Aorta (tissue), 5 donors: ENCODE measurements around the gene SPAG16. TPM values are rescaled to one million over a fixed set of nuclear protein-coding genes. Genes with fewer than 3 reads are reported as not detected.

Source experiments
- ATAC-seq: fragments of 200-7000 bp; cut with Tn5 transposase; one replicate; pipeline ENCODE4 v1.9.1; 2022; ENCODE audit warnings: moderate library complexity; ENCODE audit not compliant: low FRiP score
- DNase-seq, 2 donors: peaks; one replicate each; pipeline ENCODE4 v3.0.0-alpha.2; 2020
- H3K27ac ChIP-seq, 2 donors: one replicate each; pipeline ENCODE4 v1.5.1; 2013; ENCODE audit warnings: low read length in 2 of 2, mild to moderate bottlenecking in 2 of 2, moderate library complexity in 2 of 2, control low read depth in 1 of 2, inconsistent platforms in 1 of 2, low read depth in 1 of 2
- H3K27me3 ChIP-seq, 2 donors: one replicate each; pipeline ENCODE4 v1.6.1; 2013; ENCODE audit warnings: control low read depth in 1 of 2, low read length in 1 of 2, mild to moderate bottlenecking in 1 of 2, moderate library complexity in 1 of 2; ENCODE audit not compliant: insufficient read depth in 2 of 2, control insufficient read depth in 1 of 2
- H3K36me3 ChIP-seq, 2 donors: one replicate each; pipeline ENCODE4 v1.6.1; 2013; ENCODE audit warnings: control low read depth in 1 of 2, low read length in 1 of 2, mild to moderate bottlenecking in 1 of 2; ENCODE audit not compliant: insufficient read depth in 2 of 2, control insufficient read depth in 1 of 2
- H3K4me1 ChIP-seq, 2 donors: one replicate each; pipeline ENCODE4 v1.6.1; 2013; ENCODE audit warnings: low read length in 2 of 2, control low read depth in 1 of 2, mild to moderate bottlenecking in 1 of 2, moderate library complexity in 1 of 2; ENCODE audit not compliant: insufficient read depth in 2 of 2, control insufficient read depth in 1 of 2
- H3K4me3 ChIP-seq, 2 donors: one replicate each; pipeline ENCODE4 v1.5.1; 2013; ENCODE audit warnings: low read length in 2 of 2, control low read depth in 1 of 2, mild to moderate bottlenecking in 1 of 2
- H3K9me3 ChIP-seq: one replicate; pipeline ENCODE4 v1.6.1; 2013; ENCODE audit warnings: mild to moderate bottlenecking, low read length; ENCODE audit not compliant: control insufficient read depth
- WGBS, 2 donors: extraction: QIAGEN DNeasy Blood & Tissue Kit; methylation state at CpG; one replicate each; pipeline ENCODE4 v1.1.7; 2013; 5-methylcytosine and 5-hydroxymethylcytosine counted together
- intact Hi-C, 2 donors: fragments of 100-400 bp; cut with DNase I; formaldehyde crosslinking; loops; one replicate each; pipeline versions ENCODE4 v1.14.2 to v1.15.0; 2022
- polyA plus RNA-seq, 2 donors: library from polyadenylated mRNA; stranded (reverse); fragments of 200-250 nt; gene quantifications; one replicate each; pipeline ENCODE4 v1.2.3, GENCODE V29; 2013
- total RNA-seq, 2 donors: library from RNA; stranded (reverse); fragmentation: NEBNext Ultra II Directional; extraction: Animal tissue kit (Norgen Biotek cat#: 25700); gene quantifications; one replicate each; pipeline ENCODE4 v1.2.1, GENCODE V29; 2021
- donor health status: healthy with polysubstance abuse.
- donor health status: Bipolar disorder and iron deficiency.
- donor health status: DM: no; HTN: no; CAD: no.
- donor health status: DM: no; HTN: no; CAD: no.
- donor health status: DM: yes; HTN: yes; CAD: no.

SPAG16 gene
- total and polyA plus RNA-seq, 4 donors = 23.7 to 36.1 (median 24.4) TPM

DNA sequence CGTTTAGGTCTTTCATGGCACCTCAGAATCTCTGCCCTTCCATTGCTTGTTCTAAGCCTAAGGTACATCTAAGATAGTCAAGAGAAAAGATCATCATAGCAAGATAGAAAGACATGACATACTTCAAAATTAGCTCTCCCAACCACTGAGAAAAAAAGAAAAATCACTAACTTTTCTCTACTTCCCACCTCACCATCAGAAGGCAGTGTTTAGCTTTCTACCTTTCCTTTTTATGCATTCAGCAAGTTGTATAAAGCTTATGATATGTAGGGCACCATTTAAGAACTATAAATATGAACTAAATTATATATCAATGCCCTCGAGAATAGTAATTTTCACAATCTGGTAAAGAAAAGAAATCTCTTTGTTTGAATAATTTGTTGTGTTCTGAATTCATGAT, 794.8 kb downstream of the SPAG16 start:
- no peaks in the 10 kb centered on the region for H3K9me3 ChIP-seq
- no peak overlapping the region for H3K4me3 ChIP-seq
- 91% methylated on average over 2 of the region's 2 CpGs for WGBS, 2 donors
- H3K27ac ChIP-seq = no peak overlapping the region
- no peaks in the 10 kb centered on the region for H3K27me3 ChIP-seq
- no peaks in the 10 kb centered on the region for H3K36me3 ChIP-seq
- intact Hi-C loops = no loop called here
- DNase-seq (no peak), ATAC-seq (no peak)
- H3K4me1 ChIP-seq = no peaks in the 10 kb centered on the region

DNA sequence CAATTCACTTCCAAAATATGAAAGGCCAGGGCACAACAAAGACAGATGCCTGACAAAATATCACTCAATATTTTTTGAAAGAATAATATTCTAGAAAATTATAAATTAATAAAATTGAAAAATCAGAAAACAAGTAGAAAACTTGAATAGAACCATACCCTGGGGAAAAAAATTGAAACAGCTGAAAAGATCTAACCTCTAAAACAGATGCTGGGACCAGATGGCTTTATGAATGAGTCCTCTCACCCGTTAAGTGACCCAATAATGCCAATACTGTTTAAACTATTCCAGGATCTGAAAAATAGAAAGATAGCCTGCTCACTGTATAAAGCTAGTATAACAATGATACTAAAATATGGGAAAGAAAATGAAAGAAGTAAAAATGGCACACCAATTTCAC, 804.3 kb downstream of the SPAG16 start:
- 89 to 93% methylated on average over 1 of the region's 1 CpG for WGBS, 2 donors
- no peak for DNase-seq
- Histone ChIP-seq H3K27me3 (no peaks in the 10 kb centered on the region), H3K4me3 (no peak overlapping the region), H3K36me3 (no peaks in the 10 kb centered on the region), H3K4me1 (no peaks in the 10 kb centered on the region), H3K27ac (no peak overlapping the region), H3K9me3 (no peaks in the 10 kb centered on the region)
- no peak for ATAC-seq
- intact Hi-C loops = no loop called here

DNA sequence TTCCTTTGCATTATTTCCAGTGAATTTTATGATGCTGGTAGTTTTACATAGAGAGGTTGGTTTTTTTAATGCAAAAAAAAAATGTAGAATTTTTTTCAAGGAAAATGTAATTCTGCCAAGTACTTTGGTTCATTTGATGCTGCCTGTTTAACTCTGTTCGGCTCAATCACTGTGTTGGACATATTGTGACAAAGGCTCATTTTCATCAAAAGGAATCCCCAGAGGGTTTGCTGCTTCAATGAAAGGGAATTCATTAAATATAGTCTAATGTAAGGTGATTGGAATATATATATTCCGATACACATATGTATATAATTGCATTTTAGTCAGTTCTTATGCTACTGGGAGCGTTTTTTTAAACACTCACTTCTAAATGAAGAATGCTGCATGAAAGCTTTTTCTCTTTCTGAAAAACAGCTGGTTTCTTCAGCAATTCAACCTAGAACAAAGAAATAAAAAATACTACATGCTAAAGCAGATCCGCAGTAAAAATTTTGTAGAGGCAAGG, 812.0 kb downstream of the SPAG16 start:
- no peak for DNase-seq
- Histone ChIP-seq H3K9me3 (no peaks in the 10 kb centered on the region), H3K27me3 (no peaks in the 10 kb centered on the region), H3K4me1 (no peaks in the 10 kb centered on the region), H3K36me3 (no peaks in the 10 kb centered on the region), H3K4me3 (no peak overlapping the region), H3K27ac (no peak overlapping the region)
- WGBS, 2 donors = 88 to 90% methylated on average over 4 of the region's 4 CpGs
- intact Hi-C loops = no loop called here
- ATAC-seq = no peak

DNA sequence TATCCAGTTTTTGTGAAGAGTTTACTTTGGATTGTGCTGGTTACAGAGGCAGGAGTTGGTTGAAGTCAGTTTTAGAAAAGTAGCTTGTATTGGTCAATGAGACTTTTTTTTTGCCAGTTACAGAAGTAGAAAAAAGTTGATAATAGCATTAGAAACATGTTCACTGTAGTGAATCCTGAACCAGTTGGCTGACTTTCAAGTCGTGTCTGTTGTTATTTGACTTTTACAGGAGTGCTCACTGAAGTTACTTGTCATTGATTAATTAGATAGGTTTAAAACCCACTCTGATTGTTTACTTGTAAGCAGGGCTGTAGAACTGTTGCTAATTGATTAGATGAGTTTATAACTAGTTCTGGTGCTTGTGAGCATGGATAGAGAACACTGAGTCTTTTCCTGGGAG, 814.5 kb downstream of the SPAG16 start:
- H3K4me1 ChIP-seq = no peaks in the 10 kb centered on the region
- ATAC-seq (no peak), DNase-seq (no peak)
- H3K27me3 ChIP-seq = no peaks in the 10 kb centered on the region
- H3K4me3 ChIP-seq = no peak overlapping the region
- intact Hi-C loops = no loop called here
- H3K27ac ChIP-seq = no peak overlapping the region
- no peaks in the 10 kb centered on the region for H3K9me3 ChIP-seq
- WGBS, 2 donors = 20 to 32% methylated on average over 1 of the region's 1 CpG
- H3K36me3 ChIP-seq = no peaks in the 10 kb centered on the region

DNA sequence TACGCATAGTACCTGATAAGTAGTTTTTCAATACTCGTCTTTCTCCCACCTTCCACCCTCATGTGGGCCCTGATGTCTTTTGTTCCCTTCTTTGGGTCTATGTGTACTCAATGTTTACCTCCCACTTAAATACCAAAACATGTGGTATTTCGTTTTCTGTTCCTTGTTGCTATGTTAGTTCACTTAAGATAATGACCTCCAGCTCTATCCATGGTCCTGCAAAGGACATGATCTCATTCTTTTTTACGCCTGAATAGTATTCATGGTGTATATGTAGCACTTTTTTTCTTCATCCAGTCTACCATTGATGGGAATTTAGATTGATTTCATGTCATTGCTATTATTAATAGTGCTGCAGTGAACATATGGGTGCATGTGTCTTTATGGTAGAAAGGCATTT, 816.2 kb downstream of the SPAG16 start:
- ATAC-seq (no peak), DNase-seq (no peak)
- Histone ChIP-seq H3K4me1 (no peaks in the 10 kb centered on the region), H3K27me3 (no peaks in the 10 kb centered on the region), H3K9me3 (no peaks in the 10 kb centered on the region), H3K27ac (no peak overlapping the region), H3K36me3 (no peaks in the 10 kb centered on the region), H3K4me3 (no peak overlapping the region)
- WGBS, 2 donors = 83% methylated on average over 4 of the region's 4 CpGs
- intact Hi-C loops = no loop called here

DNA sequence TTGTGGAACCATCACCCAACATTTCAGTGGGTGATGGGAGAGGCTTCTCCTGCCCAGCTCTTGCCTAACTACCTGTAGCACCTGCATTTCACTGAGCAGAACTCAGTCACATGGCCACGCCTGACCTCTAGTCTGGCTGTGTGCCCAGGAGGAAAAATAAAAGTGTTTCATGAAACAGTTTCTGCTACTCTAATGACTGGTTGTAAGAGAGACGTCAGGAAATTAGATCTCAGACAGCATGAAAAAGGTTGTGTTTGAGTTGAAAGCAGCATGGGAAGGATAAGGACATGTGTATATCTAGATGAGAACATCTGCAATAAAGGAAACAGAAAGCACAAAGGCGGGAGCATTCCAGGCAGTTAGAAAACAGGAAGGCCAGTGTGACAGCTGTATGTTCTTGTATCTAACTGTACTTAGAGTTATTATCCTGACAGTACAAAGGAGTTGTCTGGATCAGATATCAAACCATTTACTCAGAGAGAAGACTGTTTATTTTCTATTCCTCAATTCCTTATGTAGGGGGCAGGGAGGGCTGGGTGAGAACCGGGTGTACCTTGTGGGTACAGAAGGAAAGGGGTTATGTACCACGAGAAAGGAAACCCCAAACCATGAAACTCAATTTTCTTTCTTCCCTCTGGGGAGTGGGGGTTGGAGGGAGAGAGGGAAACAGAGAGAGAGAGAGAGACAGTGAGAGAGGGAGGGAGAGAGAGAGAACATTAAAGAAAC, 819.2 kb downstream of the SPAG16 start:
- no peak for ATAC-seq
- H3K27ac ChIP-seq = no peak overlapping the region
- H3K4me3 ChIP-seq = no peak overlapping the region
- H3K9me3 ChIP-seq = no peaks in the 10 kb centered on the region
- intact Hi-C loops = no loop called here
- no peaks in the 10 kb centered on the region for H3K4me1 ChIP-seq
- no peak for DNase-seq
- H3K27me3 ChIP-seq = no peaks in the 10 kb centered on the region
- WGBS, 2 donors = 24 to 34% methylated on average over 5 of the region's 5 CpGs
- H3K36me3 ChIP-seq = no peaks in the 10 kb centered on the region

DNA sequence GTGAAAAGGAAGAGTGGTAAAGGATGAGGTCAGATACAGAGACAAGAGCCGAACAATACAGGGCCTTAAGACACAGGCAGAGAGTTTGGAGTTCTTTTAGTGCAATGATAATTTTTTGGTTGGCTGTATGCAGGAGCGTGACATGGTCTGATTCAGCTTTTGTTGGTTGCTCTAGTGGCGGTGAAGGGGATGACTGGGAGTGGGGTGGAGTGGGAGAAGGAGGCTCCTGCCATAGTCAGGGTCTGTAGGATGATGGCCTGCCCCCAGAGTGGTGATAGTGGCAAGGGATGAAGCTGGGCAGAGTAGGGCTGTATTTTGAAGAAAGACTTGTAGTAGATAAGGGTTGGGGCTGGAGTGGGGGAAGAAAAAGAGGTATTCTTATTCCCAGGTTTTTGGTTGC, 820.0 kb downstream of the SPAG16 start:
- WGBS, 2 donors = 92% methylated on average over 3 of the region's 3 CpGs
- ATAC-seq (no peak), DNase-seq (no peak)
- Histone ChIP-seq H3K36me3 (no peaks in the 10 kb centered on the region), H3K27me3 (no peaks in the 10 kb centered on the region), H3K4me3 (no peak overlapping the region), H3K4me1 (no peaks in the 10 kb centered on the region), H3K9me3 (no peaks in the 10 kb centered on the region), H3K27ac (no peak overlapping the region)
- intact Hi-C loops = no loop called here

DNA sequence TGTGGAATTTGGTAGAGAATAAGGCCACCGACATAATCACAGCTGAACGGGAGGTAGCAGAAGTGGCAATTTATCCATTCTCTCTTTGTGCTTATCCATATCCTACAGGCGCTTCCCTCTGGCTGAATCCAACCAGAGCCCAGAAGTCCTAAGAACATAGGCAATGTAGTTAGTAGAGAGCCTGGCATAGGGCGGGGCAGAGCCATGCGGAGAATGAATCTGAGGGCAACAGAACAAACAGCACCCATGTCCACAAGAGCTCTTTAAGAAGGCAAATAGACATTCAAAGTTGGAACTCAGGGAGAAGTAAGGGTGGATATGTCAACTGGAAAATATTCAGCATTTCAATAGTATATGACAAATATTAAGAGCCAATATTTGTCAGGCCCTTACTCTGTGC, 820.7 kb downstream of the SPAG16 start:
- no peaks in the 10 kb centered on the region for H3K27me3 ChIP-seq
- no peak for DNase-seq
- no peak for ATAC-seq
- WGBS, 2 donors = 94 to 99% methylated on average over 5 of the region's 5 CpGs
- H3K4me1 ChIP-seq = no peaks in the 10 kb centered on the region
- no peaks in the 10 kb centered on the region for H3K9me3 ChIP-seq
- intact Hi-C loops = no loop called here
- H3K4me3 ChIP-seq = no peak overlapping the region
- H3K36me3 ChIP-seq = no peaks in the 10 kb centered on the region
- no peak overlapping the region for H3K27ac ChIP-seq

DNA sequence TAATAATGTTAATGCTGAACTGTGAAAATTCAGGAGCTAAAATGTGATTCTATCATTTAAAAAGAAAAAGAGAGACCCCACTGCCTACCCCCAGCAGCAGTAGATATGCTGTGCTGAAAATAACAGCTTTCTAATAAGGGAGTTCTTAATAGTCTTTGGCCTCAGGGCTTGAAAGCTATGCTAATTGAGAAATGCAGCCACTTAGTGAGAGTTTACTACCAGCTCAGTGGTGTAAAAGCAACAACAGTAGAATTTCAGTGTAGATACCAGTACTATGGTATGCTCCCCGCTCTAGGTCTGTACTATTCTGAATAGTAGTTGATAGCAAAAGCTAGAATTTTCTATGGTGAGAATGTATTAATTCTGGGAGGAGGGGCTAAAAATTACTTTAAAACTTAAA, 823.5 kb downstream of the SPAG16 start:
- no peaks in the 10 kb centered on the region for H3K27me3 ChIP-seq

More for the DNA sequence above, 823.5 kb downstream of the SPAG16 start:
- DNase-seq = no peak
- WGBS, 2 donors = 80 to 81% methylated on average over 1 of the region's 1 CpG
- intact Hi-C loops = no loop called here
- H3K4me1 ChIP-seq = no peaks in the 10 kb centered on the region
- no peaks in the 10 kb centered on the region for H3K36me3 ChIP-seq
- no peaks in the 10 kb centered on the region for H3K9me3 ChIP-seq
- no peak overlapping the region for H3K4me3 ChIP-seq
- no peak for ATAC-seq
- no peak overlapping the region for H3K27ac ChIP-seq
